Mesendoderm (in vitro differentiated cells): ENCODE data around the gene UVSSA.

Source experiments
- DNase-seq: peaks from one replicate; pipeline ENCODE4 v3.0.0; 2013
- H2AK5ac ChIP-seq: 2 replicates; pipeline ENCODE4 v1.6.1; 2013; ENCODE audit warnings: low read length, inconsistent platforms
- H2BK120ac ChIP-seq: 2 replicates; pipeline ENCODE4 v1.6.1; 2013; ENCODE audit warnings: low read depth, mild to moderate bottlenecking, low read length, moderate library complexity, mixed read lengths
- H2BK15ac ChIP-seq: replicated peaks from 2 replicates; pipeline ENCODE4 v1.6.1; 2013; ENCODE audit warnings: low read depth, mild to moderate bottlenecking, moderate library complexity
- H2BK5ac ChIP-seq: 2 replicates; pipeline ENCODE4 v1.6.1; 2013; ENCODE audit warnings: low read length, inconsistent platforms
- H3K18ac ChIP-seq: 2 replicates; pipeline ENCODE4 v1.6.1; 2013; ENCODE audit warnings: mild to moderate bottlenecking, low read length, mixed read lengths
- H3K23ac ChIP-seq: one replicate; pipeline ENCODE4 v1.6.1; 2013; ENCODE audit warnings: low read length
- H3K27ac ChIP-seq: 2 replicates; pipeline ENCODE4 v1.5.1; 2013; ENCODE audit warnings: low read depth, mild to moderate bottlenecking, inconsistent platforms, low read length, moderate library complexity
- H3K27me3 ChIP-seq: 2 replicates; pipeline ENCODE4 v1.6.1; 2013; ENCODE audit warnings: low read length, control low read depth, mild to moderate bottlenecking, inconsistent platforms; ENCODE audit not compliant: insufficient read depth, poor library complexity
- H3K36me3 ChIP-seq: 2 replicates; pipeline ENCODE4 v1.6.1; 2013; ENCODE audit warnings: low read length, inconsistent platforms; ENCODE audit not compliant: control insufficient read depth, insufficient read depth
- H3K4ac ChIP-seq: one replicate; pipeline ENCODE4 v1.6.1; 2013; ENCODE audit warnings: low read depth, mild to moderate bottlenecking, low read length, moderate library complexity
- H3K4me1 ChIP-seq: 2 replicates; pipeline ENCODE4 v1.6.1; 2013; ENCODE audit warnings: low read depth, low read length, inconsistent platforms; ENCODE audit not compliant: control insufficient read depth
- H3K4me2 ChIP-seq: 2 replicates; pipeline ENCODE4 v1.6.1; 2013; ENCODE audit warnings: low read length
- H3K4me3 ChIP-seq: 2 replicates; pipeline ENCODE4 v1.5.1; 2013; ENCODE audit warnings: mild to moderate bottlenecking, low read length
- H3K56ac ChIP-seq: one replicate; pipeline ENCODE4 v1.6.1; 2013; ENCODE audit warnings: low read length
- H3K79me1 ChIP-seq: 2 replicates; pipeline ENCODE4 v1.6.1; 2013; ENCODE audit warnings: low read length, inconsistent platforms
- H3K79me2 ChIP-seq: 2 replicates; pipeline ENCODE4 v1.6.1; 2013; ENCODE audit warnings: mild to moderate bottlenecking, low read length; ENCODE audit not compliant: control insufficient read depth, insufficient read depth
- H3K9ac ChIP-seq: 2 replicates; pipeline ENCODE4 v1.6.1; 2013; ENCODE audit warnings: low read length, inconsistent platforms
- H4K5ac ChIP-seq: one replicate; pipeline ENCODE4 v1.6.1; 2013; ENCODE audit warnings: low read length
- H4K8ac ChIP-seq: one replicate; pipeline ENCODE4 v1.6.1; 2013; ENCODE audit warnings: low read depth, mild to moderate bottlenecking, control low read depth, low read length, moderate library complexity
- WGBS: extraction: QIAGEN DNeasy Blood & Tissue Kit; methylation state at CpG from one replicate; pipeline ENCODE4 v1.1.7; 2013; ENCODE audit warnings: low lambda C conversion rate, missing lambda C conversion rate; ENCODE audit not compliant: insufficient coverage; ENCODE audit errors: extremely low coverage; 5-methylcytosine and 5-hydroxymethylcytosine counted together

The UVSSA gene

GRCh38 chr4:1329408-1330371 lies 17.3 kb upstream of the UVSSA start:
- no peak overlapping the region for H2BK120ac ChIP-seq
- WGBS = no CpG with 5 or more reads among the region's 34 CpGs
- H3K18ac ChIP-seq = no peak overlapping the region
- no peak overlapping the region for H3K4me2 ChIP-seq
- H3K27ac ChIP-seq = no peak overlapping the region
- no peak overlapping the region for H2BK15ac ChIP-seq
- no peaks in the 10 kb centered on the region for H3K4me1 ChIP-seq
- H3K4me3 ChIP-seq = no peak overlapping the region
- peaks cover 4% of the 10 kb centered on the region for H3K36me3 ChIP-seq
- H3K79me2 ChIP-seq = no peaks in the 10 kb centered on the region
- no peak overlapping the region for H3K9ac ChIP-seq
- no peak overlapping the region for H3K4ac ChIP-seq
- no peak overlapping the region for H4K8ac ChIP-seq
- H3K27me3 ChIP-seq = no peaks in the 10 kb centered on the region
- H3K23ac ChIP-seq = no peak overlapping the region
- no peak overlapping the region for H2BK5ac ChIP-seq
- DNase-seq = no peak
- no peak overlapping the region for H3K56ac ChIP-seq
- no peak overlapping the region for H4K5ac ChIP-seq
- peaks cover 2% of the 10 kb centered on the region for H3K79me1 ChIP-seq
- H2AK5ac ChIP-seq = no peak overlapping the region

DNA sequence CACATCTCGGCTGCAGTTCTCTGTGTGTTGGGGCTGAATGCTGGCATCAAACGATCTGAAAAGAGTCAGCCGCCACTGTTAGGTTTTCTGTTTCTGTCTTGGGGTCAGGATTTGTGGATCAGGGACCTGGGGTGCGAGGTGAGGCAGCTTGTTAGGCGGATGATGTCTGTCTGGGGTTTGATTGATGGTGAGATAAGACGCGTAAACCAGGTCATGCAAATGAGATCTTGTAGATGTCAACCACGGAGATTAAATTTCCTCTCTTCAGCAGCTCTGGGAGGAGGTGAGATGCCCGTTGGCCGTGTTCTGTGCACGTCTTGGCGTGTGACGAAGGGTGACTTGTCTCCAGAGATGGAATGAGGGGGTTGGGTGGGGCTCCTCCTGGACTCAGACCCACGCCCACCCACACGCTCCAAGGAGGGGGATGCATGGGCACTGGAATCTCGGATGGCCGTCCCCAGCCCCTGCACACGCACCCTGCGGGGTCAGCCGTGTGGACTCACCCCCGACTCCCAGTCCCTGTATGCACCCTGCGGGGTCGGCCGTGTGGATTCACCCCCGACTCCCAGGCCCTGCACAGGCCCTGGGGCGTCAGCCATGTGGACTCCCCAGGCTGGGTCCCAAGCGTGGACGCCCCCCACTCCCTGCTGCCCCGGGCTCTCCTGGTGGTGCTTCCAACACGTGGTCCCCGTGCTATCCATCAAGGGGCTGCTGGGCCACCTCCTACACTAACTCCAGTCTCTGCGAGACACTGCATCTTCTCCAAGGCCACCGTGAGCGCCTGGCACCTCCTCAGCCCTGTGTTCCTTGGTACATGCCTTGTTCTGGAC lies 16.0 kb upstream of the UVSSA start:
- Histone ChIP-seq H3K23ac (no peak overlapping the region), H3K4me1 (no peaks in the 10 kb centered on the region), H3K4me2 (no peak overlapping the region), H3K27me3 (no peaks in the 10 kb centered on the region), H3K18ac (no peak overlapping the region), H3K79me1 (peaks cover 2% of the 10 kb centered on the region), H3K4ac (no peak overlapping the region), H2AK5ac (no peak overlapping the region), H4K5ac (no peak overlapping the region), H3K27ac (no peak overlapping the region), H3K79me2 (no peaks in the 10 kb centered on the region), H2BK120ac (no peak overlapping the region), H2BK5ac (no peak overlapping the region), H3K4me3 (no peak overlapping the region), H2BK15ac (no peak overlapping the region), H3K36me3 (peaks cover 2% of the 10 kb centered on the region), H3K9ac (no peak overlapping the region), H3K56ac (no peak overlapping the region), H4K8ac (no peak overlapping the region)
- no peak for DNase-seq
- no CpG with 5 or more reads among the region's 34 CpGs for WGBS

- Histone ChIP-seq H3K9ac (no peak overlapping the region), H3K23ac (no peak overlapping the region), H3K27me3 (no peaks in the 10 kb centered on the region), H3K18ac (no peak overlapping the region), H4K8ac (no peak overlapping the region), H3K4me2 (no peak overlapping the region), H3K27ac (no peak overlapping the region), H3K79me1 (peaks cover 2% of the 10 kb centered on the region), H2BK120ac (no peak overlapping the region), H3K4me3 (no peak overlapping the region), H3K4ac (no peak overlapping the region), H3K56ac (no peak overlapping the region), H2BK5ac (no peak overlapping the region), H2AK5ac (no peak overlapping the region), H2BK15ac (no peak overlapping the region), H3K79me2 (no peaks in the 10 kb centered on the region), H4K5ac (no peak overlapping the region), H3K36me3 (peaks cover 7% of the 10 kb centered on the region), H3K4me1 (no peaks in the 10 kb centered on the region)
- DNase-seq = no peak
- no CpG with 5 or more reads among the region's 21 CpGs for WGBS
These were observed 15.2 kb upstream of the UVSSA start for GRCh38 chr4:1331591-1332353.

DNA sequence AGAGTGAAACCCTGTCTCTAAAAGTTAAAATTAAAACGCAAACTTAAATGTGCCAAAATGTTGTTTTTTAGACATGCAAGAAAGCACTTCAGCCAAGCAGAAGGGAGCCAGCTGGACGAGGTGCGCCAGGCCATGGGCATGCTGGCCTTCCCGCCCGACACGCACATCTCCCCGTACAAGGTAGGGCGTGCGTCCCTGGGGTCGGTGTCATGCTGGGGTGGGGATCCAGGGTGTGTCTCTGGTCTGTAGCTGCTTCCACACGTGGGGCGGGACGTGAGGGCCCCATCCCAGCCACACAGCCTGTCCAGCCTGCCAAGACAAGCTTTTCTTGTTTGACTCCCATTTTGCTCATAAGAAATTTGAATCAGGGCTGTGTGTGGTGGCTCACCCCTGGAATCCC lies 14.3 kb upstream of the UVSSA start:
- Histone ChIP-seq H2BK120ac (no peak overlapping the region), H3K4me3 (no peak overlapping the region), H3K79me2 (no peaks in the 10 kb centered on the region), H2AK5ac (no peak overlapping the region), H3K4me2 (no peak overlapping the region), H4K5ac (no peak overlapping the region), H4K8ac (no peak overlapping the region), H2BK15ac (no peak overlapping the region), H3K56ac (no peak overlapping the region), H2BK5ac (no peak overlapping the region), H3K4ac (no peak overlapping the region), H3K27ac (no peak overlapping the region), H3K18ac (no peak overlapping the region), H3K79me1 (peaks cover 2% of the 10 kb centered on the region), H3K4me1 (no peaks in the 10 kb centered on the region), H3K36me3 (peaks cover 12% of the 10 kb centered on the region), H3K27me3 (no peaks in the 10 kb centered on the region), H3K9ac (no peak overlapping the region), H3K23ac (no peak overlapping the region)
- no peak for DNase-seq
- no CpG with 5 or more reads among the region's 13 CpGs for WGBS

DNA sequence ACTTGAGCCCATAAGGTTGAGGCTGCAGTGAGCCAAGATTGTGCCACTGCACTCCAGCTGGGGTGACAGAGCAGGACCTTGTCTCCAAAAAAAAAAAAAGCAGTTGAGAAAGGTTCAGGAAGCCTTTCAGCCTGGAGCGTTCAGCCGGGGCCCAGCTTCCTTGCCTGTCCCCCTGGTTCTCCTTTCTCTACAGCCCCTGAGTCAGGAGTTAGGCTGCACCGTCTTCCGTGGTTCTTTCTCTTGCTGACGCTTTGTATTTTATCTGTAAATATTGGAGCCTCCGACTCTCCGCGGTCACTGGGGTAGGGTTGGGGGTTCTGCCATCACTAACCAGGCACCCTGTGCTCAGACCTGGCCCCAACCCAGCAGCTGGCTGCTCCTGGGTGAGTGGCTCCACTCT lies 13.8 kb upstream of the UVSSA start:
- Histone ChIP-seq H2AK5ac (no peak overlapping the region), H3K4ac (no peak overlapping the region), H3K18ac (no peak overlapping the region), H3K9ac (no peak overlapping the region), H3K36me3 (peaks cover 12% of the 10 kb centered on the region), H3K27me3 (no peaks in the 10 kb centered on the region), H2BK120ac (no peak overlapping the region), H3K79me2 (no peaks in the 10 kb centered on the region), H3K4me2 (no peak overlapping the region), H4K8ac (no peak overlapping the region), H2BK15ac (no peak overlapping the region), H3K56ac (no peak overlapping the region), H3K79me1 (peaks cover 2% of the 10 kb centered on the region), H2BK5ac (no peak overlapping the region), H4K5ac (no peak overlapping the region), H3K27ac (no peak overlapping the region), H3K4me3 (no peak overlapping the region), H3K23ac (no peak overlapping the region), H3K4me1 (no peaks in the 10 kb centered on the region)
- no peak for DNase-seq
- WGBS = no CpG with 5 or more reads among the region's 8 CpGs
